ENCODE data around the gene MYO10.

The MYO10 gene

DNA sequence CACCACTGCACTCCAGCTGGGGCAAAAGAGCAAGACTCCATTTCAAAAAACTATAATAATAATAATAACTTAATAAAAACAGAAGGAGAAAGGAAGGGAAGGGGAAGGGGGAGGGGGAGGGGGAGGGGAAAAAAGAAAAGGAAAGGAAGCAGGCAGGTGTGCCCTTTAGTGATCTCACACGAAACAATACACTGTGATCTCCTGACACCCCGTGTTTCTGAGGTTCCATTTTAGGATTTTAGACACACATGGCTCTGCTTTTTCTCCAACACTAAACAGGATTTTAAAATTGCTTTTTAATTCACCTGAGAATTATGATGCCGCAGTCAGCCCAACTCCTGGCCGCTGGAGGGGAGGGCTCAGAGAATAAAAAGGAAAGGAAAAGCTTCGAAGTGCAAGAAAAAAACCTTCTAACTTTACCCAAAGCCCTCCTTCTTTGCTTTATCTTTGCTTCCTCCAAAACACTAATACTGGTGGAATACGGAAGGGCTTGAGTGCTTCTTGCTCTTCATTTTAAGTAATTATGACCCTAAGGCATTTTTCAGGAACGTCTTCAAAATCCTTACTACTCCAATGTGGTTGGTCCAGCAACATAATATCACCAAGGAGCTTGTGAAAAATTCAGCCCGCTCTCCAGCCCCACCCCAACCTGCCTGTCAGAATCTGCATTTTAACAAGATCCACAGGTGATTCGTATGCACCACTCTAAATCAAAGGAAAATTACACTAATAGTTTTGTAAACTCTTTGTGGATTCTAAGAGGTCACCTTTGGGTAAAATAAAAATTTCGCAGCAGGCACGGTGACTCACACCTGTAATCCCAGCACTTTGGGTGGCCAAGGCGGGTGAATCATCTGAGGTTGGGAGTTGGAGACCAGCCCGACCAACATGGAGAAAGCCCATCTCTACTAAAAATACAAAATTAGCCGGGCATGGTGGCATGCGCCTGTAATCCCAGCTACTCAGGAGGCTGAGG lies 66.0 kb downstream of the MYO10 start:
- no peak overlapping the region for H3K4me3 ChIP-seq (ENCODE audit: low read depth, low read length)
- no peak for DNase-seq (ENCODE audit: low read depth)

DNA sequence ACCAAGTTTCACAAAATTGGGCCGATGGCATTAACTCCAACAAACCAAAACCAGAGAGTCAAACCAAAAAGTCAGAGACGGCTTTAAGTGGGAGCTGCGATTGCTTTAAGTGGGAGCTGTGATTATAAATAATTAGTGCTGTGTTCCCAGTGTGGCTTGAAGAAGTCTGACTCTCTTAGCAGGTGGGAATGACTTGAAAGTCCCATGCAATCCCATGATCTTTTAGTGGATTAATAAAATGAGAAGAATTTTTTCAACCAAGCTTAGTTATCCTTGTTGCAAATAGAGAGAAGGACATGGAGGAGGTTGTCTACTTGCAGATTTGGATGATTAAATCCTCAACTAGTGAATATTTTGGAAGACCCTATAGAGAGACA lies 68.5 kb downstream of the MYO10 start:
- no peak for DNase-seq (ENCODE audit: low read depth)
- no peak overlapping the region for H3K4me3 ChIP-seq (ENCODE audit: low read depth, low read length)

DNA sequence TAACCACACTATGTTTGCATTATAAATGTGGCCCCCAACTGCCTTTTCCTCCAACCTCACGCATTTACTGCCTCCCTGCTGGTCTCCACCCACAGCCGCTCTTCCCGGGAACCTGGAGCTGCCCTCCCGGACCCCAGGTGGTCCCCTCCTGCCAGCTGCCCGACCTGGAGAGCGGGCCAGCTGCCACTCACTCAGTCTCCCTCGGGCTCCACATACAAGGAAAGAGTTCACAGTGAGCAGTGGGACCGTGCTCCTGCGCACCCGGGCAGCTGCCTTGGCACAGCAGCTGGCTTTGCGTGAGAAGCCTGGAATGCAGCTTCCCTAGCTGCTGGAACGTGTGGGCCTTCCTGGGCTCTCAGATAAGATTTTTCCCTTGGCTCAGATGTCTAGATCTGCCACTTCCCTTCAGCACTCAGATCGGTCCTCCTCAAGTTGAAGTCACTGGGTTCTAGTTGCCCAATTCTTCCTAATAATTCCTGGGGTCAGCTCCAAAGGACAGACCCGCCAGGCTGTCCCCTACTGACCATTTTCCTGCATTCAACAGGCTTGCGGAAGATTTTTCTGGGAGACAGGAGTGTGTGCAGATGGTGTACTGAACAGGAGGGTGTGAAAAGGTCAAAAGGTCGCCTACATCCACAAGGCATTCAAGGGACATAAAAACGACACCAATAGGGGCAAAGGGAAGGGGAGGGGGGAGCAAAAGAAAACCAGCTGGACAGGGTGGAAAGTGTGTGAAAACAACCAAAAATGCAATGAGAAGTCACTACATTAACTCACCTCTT lies 69.1 kb downstream of the MYO10 start:
- H3K4me3 ChIP-seq (ENCODE audit: low read depth, low read length): no peak overlapping the region
- no peak for DNase-seq (ENCODE audit: low read depth)

DNA sequence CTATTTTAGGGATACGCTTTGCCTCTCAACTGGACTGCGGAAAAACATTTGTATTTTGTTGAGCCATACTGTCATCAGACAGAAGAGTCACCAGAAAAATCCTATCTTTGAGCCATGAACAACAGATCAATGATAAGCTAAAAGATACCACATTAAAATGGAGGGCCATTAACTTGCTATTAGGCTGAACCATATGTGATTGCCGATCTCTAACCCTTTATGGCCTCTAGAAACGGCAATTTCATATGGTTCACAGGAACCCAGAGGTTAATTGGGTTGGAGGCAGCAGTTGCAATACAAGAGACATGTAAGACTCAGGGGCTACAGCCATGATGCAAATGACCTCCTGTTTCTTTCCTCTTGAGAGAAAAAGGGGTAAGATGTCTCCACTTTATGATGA lies 69.8 kb downstream of the MYO10 start:
- no peak overlapping the region for H3K4me3 ChIP-seq (ENCODE audit: low read depth, low read length)
- DNase-seq (ENCODE audit: low read depth): no peak

DNA sequence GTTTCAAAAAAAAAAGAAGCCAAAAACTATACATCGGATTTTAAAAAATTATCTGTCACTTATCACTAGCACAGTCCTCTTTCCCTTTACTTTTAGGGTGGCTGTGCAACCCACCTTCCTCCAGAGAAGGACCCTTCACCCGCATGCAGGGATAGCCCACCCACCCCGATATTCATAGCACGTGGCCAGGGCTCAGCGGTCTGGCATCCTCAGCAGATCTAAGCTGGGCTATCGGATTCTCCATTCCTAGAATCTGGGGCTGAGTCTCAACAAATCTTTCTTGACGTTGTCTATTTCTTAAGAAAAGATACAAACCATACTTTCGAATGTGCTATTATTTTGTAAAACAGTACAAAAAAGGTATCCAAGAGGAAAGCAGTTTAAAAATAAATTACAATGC lies 70.9 kb downstream of the MYO10 start:
- H3K4me3 ChIP-seq (ENCODE audit: low read depth, low read length): no peak overlapping the region
- DNase-seq (ENCODE audit: low read depth): no peak

DNA sequence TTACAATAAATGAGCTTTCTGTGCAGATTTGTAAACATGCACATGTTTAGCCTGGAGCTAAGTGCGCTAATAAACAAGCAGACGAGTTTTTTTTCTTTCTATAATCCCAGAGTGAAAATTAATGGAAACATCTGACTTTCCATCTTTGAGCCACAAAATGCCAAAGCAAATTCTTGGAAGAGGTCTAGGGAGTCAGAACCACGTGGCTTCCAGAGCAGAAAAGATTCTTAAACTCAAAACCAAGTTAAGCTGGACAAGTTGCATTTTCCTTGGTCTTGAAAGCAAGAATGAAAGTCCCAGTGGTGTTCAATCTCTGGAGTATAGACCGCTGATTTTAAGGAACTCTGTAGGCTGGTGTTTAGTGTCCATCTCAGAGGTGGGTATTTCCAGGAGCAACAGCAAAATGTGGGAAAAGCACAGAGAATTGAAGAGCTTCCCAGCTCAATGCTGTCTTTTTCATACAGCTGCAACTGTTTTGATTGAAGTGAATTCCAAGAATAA lies 71.4 kb downstream of the MYO10 start:
- H3K4me3 ChIP-seq (ENCODE audit: low read depth, low read length): no peak overlapping the region
- no peak for DNase-seq (ENCODE audit: low read depth)

DNA sequence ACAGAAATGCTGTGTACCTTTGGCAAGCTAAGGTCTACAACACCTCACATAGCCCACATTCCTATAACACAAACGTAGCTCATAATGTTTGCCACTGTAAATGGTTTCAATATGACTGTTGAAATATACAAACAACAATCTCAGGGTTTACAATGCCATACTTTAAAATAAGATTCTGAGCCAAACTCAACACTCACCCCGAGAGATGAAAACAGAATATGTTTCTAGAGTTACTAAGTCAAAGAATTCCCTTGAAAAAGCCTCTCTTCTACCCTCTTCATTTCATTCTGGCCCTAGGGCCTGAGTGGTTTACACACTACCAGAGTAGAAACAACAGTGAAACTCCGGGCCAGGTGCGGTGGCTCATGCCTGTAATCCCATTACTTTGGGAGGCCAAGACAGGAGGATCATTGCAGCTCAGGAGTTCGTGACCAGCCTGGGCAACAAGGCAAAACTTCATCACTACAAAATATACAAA lies 72.6 kb downstream of the MYO10 start:
- no peak for DNase-seq (ENCODE audit: low read depth)
- H3K4me3 ChIP-seq (ENCODE audit: low read depth, low read length): no peak overlapping the region

DNA sequence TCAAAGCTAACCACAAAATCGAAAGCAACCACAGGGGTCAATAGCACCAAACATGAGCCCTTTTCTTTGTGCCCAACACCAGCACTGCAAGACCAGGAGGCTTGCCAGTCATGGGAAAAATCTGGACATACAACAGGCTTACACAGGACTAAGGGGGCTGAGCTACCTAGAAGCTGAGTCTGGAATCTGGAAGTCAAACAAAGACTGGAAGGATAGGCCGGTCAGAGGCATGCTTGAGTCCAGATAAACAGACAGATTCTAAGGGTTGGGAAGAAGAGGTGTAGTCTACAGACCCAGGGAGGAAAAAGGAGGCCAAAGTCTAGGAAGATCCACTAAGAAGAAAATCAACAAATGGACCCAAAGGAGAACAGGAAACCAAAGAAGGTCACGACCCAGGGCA lies 73.3 kb downstream of the MYO10 start:
- no peak overlapping the region for H3K4me3 ChIP-seq (ENCODE audit: low read depth, low read length)
- DNase-seq (ENCODE audit: low read depth): no peak

DNA sequence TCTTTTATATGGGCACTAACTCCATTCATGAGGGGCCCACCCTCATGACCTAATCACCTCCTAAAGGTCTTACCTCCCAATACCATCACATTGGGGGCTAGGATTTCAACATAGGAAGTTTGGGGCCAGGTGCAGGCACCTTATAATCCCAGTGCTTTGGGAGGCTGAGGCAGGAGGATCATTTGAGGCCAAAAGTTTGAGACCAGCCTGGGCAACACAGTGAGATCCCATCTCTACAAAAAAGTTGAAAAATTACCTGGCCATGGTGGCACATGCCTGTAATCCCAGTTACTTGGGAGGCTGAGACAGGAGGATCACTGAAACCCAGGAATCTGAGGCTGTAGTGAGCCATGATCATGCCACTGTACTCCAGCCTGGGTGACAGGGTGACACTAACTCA lies 76.7 kb downstream of the MYO10 start:
- DNase-seq (ENCODE audit: low read depth): no peak
- no peak overlapping the region for H3K4me3 ChIP-seq (ENCODE audit: low read depth, low read length)

DNA sequence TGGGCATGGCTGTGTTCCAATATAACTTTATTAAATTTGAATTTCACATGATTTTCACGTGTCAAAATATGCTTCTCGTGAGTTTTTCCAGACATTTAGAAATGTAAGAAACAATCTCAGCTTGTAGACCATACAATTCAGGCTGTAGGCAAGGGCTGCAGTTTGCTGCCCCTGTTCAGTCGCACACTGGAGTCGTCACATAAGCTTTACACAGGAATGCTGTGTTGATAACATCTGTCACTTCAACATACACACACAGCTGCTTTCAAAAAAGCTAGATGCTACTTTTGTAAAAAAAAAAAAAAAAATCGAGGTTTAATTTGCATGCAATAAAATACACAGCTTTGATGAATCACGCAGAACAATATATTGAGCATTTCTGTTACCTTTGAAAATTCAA lies 77.9 kb downstream of the MYO10 start:
- no peak overlapping the region for H3K4me3 ChIP-seq (ENCODE audit: low read depth, low read length)
- no peak for DNase-seq (ENCODE audit: low read depth)

DNA sequence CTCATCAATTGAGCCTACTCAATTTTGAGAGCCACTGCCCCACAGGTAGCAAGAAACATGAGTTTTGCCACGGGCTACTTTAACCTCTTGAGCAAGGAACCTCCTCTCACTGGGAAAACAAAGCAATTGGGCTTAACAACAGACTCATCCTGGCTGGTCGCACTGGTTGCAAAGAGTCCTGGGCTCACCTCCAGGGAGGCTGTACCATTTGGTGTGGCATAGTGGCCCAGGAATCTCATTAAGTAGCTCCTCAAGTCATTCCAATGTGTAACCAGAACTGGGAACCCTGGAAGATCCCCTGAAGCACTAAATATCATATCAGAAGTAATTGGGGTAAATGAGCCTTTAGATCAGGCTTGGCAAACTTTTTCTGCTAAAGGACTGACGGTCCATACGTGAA lies 78.5 kb downstream of the MYO10 start:
- no peak overlapping the region for H3K4me3 ChIP-seq (ENCODE audit: low read depth, low read length)
- DNase-seq (ENCODE audit: low read depth): no peak

DNA sequence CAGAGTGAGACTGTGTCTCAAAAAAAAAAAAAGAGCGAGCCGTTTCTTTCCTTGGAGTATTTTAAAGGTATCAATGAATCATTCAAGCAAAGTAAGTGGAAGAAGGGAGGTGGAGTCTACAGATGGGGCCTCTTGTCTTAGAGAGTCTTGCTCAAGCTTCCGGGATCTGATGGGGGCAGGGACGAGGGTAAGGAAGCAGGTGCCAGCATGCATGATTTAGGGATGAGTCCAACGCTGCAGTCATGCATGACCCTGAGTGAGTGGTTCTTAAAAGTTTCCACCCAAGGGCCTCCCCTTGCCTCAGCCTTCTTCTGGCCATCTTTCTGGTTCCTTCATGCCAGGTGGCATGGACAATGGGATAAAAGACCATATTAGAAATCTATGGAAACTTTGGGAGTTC lies 79.6 kb downstream of the MYO10 start:
- no peak overlapping the region for H3K4me3 ChIP-seq (ENCODE audit: low read depth, low read length)
- no peak for DNase-seq (ENCODE audit: low read depth)

DNA sequence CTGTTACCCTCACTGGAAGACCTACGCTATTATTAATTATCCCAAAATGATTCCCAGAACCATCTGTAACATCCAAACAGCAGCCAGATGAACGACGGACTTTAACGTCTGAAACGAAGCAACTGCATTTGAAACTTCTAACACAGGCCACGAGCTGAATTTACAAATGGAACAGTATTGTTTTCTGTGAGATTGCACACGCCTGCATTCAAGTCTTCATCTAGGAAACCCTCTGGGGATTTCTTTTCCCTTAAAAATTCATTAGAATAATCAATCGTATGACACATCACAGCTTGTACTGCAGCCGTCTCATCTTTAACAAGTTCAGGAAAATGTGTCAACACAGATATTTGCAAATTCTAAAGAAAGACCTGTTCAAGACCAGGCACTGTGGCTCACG lies 80.2 kb downstream of the MYO10 start:
- no peak for DNase-seq (ENCODE audit: low read depth)
- no peak overlapping the region for H3K4me3 ChIP-seq (ENCODE audit: low read depth, low read length)

DNA sequence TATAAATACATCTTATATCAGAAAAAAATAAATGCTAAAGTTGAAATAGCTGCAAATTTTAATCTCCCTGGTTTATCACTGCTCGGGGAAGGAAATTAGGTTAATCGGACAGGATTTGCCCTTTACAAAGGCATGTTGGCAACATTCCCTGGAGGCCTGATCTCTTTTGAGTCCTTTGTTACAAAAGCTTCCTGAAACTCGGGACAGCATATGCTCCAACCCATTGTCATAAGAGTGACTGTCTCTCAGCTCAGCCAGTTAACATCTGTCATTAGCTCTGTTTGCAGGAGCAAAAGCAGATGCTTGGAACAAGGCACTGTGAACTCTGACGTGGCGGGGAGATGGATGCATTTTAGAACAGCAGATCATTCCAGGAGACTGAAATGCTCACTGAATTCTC lies 80.6 kb downstream of the MYO10 start:
- no peak overlapping the region for H3K4me3 ChIP-seq (ENCODE audit: low read depth, low read length)
- no peak for DNase-seq (ENCODE audit: low read depth)

DNA sequence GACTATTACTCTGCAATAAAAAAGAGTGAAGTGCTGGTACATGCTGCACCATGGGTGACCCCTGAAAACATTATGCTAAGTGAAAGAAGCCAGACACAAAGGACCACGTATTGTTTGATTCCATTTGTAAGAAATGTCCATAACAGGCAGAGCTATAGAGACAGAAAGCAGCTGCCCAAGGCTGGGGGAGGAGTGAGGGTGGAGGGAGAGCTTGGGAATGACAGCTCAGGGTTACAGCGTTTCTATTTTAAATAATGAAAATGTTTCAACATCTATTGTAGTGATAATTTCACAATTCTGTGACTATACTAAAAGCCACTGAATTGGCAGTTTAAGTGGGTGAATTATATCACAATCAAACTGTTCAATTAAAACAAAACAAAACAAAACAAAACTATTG lies 81.7 kb downstream of the MYO10 start:
- DNase-seq (ENCODE audit: low read depth): no peak
- H3K4me3 ChIP-seq (ENCODE audit: low read depth, low read length): no peak overlapping the region

DNA sequence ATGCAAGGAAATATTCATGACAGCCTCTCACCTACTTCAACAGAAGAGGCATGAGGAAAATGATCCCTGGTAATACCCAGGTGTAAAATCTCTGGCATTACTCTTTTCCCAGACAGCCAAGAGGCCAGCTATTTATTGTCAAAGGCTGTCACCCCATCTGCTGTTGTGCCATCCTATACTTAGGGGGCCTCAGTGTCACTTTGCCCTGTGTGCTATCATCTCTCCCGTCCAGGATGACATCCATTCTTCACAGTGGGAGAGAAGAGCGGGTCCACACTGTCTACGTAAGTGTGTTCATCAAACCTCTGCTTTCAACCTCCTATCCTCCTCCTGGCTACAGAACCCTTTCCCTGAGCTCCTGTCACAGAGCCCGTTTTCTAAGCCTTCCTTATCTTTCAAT lies 82.6 kb downstream of the MYO10 start:
- H3K4me3 ChIP-seq (ENCODE audit: low read depth, low read length): no peak overlapping the region
- no peak for DNase-seq (ENCODE audit: low read depth)

DNA sequence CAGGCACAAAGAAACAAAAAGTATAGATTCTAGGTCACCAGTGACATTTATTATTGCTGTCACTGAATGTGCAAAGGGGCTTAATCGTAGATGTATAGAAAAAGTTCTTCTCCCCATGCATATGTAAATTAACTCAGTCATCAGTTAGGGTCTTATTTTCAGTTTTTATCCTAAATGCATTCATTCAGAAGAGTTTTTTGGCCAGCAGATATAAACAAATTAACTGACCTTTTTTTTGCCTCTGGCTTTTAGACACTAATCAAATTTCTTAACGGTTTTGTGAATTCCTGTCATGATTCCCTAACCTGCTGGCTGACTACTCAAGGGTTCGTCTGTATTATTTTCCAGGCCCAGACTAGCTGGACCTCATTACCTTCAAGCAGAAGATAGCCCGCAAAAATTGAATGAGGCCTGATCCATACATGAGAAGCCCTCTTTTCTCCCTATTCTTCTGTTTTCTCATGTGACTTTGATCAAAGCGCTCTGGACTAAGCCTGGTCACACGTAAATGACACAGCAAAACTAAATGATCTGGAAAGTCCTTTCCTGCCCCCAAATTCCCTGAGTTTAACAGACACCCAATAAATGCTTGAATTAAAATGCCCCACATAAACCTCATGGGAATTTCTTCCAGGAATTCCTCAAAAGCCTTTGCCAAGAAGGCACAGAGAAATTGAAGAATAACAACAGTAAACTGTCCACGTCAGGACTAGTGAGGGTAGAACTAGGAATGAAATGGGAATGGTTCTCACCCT lies 83.7 kb downstream of the MYO10 start:
- H3K4me3 ChIP-seq (ENCODE audit: low read depth, low read length): no peak overlapping the region
- no peak for DNase-seq (ENCODE audit: low read depth)

DNA sequence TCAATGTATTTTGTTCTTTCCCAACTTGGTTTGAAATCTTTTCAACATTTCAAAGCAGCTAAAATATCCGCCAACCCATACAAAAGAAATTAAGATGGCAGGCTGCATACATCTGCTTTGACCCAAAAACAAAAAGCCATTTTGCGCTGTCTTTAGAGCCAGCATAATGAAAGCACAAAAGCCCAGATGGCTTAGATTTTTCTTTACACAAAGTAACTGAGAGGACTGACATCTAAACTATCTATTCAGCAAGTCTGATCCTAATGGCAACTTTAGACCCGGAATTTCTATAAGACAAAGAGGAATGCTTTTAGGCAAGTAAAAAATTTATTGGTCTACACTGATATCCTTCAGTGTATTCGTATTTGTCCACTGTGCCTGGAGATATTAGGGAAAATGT lies 86.3 kb downstream of the MYO10 start:
- no peak overlapping the region for H3K4me3 ChIP-seq (ENCODE audit: low read depth, low read length)
- DNase-seq (ENCODE audit: low read depth): no peak

DNA sequence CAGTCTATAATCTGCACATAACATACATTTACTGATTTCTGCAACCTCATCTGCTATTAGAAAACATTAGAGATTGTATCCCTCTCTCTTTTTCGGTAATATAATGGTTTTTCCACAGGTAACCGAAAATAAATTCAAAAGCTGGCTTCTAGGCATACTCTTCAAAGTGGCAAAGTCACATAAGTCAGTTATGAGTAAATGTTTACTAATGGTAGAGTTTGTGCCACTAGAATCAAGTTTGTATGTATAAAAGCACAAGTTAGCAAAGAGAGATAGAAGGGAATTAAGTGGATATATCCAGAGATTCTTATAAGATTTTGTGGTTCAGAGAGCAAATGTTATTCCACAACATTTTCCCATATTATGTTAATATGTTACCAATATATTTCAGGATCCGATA lies 86.9 kb downstream of the MYO10 start:
- no peak overlapping the region for H3K4me3 ChIP-seq (ENCODE audit: low read depth, low read length)
- no peak for DNase-seq (ENCODE audit: low read depth)

DNA sequence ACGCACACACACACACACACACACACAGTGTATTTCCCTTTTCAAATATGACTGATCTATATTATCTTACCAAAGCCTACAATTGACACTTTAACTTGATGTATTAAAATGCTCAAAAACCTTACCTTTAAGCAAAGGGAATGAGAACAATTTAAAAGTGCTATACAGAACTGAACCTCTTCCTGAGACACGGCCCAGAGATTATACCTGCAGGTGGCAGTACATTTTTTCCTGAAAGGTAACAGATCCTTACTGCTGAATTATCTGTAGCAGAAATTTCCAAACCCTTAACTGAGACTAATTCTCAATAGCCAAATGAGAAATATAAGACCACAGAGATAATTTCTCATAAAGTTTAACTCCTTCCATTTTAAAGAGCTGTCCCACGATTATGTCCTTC lies 91.1 kb downstream of the MYO10 start:
- no peak overlapping the region for H3K4me3 ChIP-seq (ENCODE audit: low read depth, low read length)
- DNase-seq (ENCODE audit: low read depth): no peak
